Muscle of leg (tissue), 11 donors: ENCODE data around the gene MPP2. TPM values are rescaled to one million over a fixed set of nuclear protein-coding genes. Genes with fewer than 3 reads are reported as not detected.
"Not testable (repeated sequence)": the region's sequence is repeated elsewhere in the genome, so short reads cannot be mapped to it uniquely, and the experiment has no call there.

Source experiments
- DNase-seq: peaks from one replicate; pipeline ENCODE4 v3.0.0; 2013
- H3K27ac ChIP-seq: one replicate; pipeline ENCODE4 v1.5.1; 2013; ENCODE audit warnings: mild to moderate bottlenecking, low read length, control low read depth
- H3K27me3 ChIP-seq: one replicate; pipeline ENCODE4 v1.6.1; 2013; ENCODE audit warnings: low read length; ENCODE audit not compliant: control insufficient read depth, insufficient read depth
- H3K36me3 ChIP-seq: one replicate; pipeline ENCODE4 v1.6.1; 2013; ENCODE audit warnings: low read length; ENCODE audit not compliant: control insufficient read depth, insufficient read depth
- H3K4me1 ChIP-seq: one replicate; pipeline ENCODE4 v1.6.1; 2013; ENCODE audit warnings: low read length; ENCODE audit not compliant: control insufficient read depth, insufficient read depth
- H3K4me3 ChIP-seq: one replicate; pipeline ENCODE4 v1.5.1; 2013; ENCODE audit warnings: low read length, control low read depth
- H3K9me3 ChIP-seq: replicated peaks from 2 replicates; pipeline ENCODE4 v1.6.1; 2013; ENCODE audit warnings: low read depth, low read length; ENCODE audit not compliant: control insufficient read depth
- WGBS: methylation state at CpG from one replicate; pipeline ENCODE4 v1.1.5; 2013; ENCODE audit warnings: missing lambda C conversion rate; ENCODE audit not compliant: insufficient coverage; 5-methylcytosine and 5-hydroxymethylcytosine counted together
- polyA plus RNA-seq, 8 donors: library from polyadenylated mRNA; unstranded; fragments of 120-200 nt; gene quantifications; one replicate each; pipeline versions ENCODE4 v1.2.1 to v1.2.3, GENCODE V29; 2013; ENCODE audit warnings: inconsistent platforms in 1 of 8, low replicate concordance in 1 of 8; ENCODE audit not compliant: insufficient read length in 8 of 8, insufficient read depth in 1 of 8
- total RNA-seq: library from RNA; stranded (reverse); fragments of 120-200 nt; gene quantifications from one replicate; pipeline ENCODE4 v1.2.4, GENCODE V29; 2013

The MPP2 gene
- total and polyA plus RNA-seq, 9 donors = 1.5 to 5.6 (median 3.8) TPM

DNA sequence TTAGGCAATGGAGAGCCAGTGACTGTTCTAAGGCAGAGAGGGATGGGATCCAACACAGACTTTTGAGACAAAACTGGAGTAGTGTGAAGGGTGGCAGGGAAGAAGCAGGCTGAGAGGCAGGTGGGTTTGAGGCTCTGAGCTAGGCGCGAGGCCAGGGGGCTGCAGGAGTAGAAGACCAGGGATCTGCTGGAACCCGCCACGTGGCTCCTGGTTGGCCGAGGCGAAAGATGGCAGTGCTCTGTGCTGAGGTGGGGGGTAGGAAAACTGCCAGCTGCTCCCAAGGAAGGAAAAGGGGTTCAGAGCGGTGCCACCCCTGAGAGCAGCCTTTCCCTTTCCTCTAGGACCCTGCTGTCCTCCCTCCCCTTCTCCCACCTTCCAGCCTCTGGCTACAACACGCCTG is 54.8 kb downstream of the MPP2 start:
- no peaks in the 10 kb centered on the region for H3K36me3 ChIP-seq
- H3K27ac ChIP-seq = no peak overlapping the region
- DNase-seq = no peak
- WGBS = 74% methylated on average over 3 of the region's 8 CpGs
- H3K4me1 ChIP-seq = peaks cover 2% of the 10 kb centered on the region
- H3K9me3 ChIP-seq = no peaks in the 10 kb centered on the region
- H3K27me3 ChIP-seq = peaks cover 29% of the 10 kb centered on the region
- H3K4me3 ChIP-seq = no peak overlapping the region

DNA sequence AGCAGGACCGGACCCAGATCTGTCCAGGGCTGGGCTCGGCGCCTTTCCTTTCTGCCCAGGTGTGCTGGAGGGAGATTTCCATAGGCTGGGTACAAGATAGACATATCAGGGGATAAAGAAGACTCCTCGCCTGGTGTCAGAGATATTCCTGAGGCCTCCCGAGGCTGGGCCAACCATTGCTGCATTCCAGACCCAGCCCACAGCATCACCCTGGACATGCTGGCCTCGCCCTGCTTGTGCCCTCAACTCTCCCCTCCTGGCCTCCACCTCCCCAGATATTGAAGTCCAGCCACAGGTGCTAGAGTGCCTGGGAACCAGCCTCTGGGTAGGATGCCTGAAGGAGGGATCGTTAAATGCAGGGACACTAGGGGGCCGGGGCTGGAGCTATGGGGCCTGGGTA is 58.2 kb downstream of the MPP2 start:
- Histone ChIP-seq H3K4me1 (peaks cover 8% of the 10 kb centered on the region), H3K36me3 (no peaks in the 10 kb centered on the region), H3K27ac (no peak overlapping the region), H3K27me3 (peaks cover 13% of the 10 kb centered on the region), H3K9me3 (no peaks in the 10 kb centered on the region), H3K4me3 (no peak overlapping the region)
- DNase-seq = no peak
- WGBS = 91% methylated on average over 5 of the region's 8 CpGs

DNA sequence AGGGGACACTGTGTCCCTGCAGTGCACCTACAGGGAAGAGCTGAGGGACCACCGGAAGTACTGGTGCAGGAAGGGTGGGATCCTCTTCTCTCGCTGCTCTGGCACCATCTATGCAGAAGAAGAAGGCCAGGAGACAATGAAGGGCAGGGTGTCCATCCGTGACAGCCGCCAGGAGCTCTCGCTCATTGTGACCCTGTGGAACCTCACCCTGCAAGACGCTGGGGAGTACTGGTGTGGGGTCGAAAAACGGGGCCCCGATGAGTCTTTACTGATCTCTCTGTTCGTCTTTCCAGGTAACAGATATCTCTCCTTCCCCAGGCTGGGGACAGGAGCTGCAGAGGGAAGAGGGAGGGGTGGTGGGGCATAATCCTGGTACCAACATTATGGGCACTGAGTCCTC is 58.7 kb downstream of the MPP2 start:
- Histone ChIP-seq H3K36me3 (no peaks in the 10 kb centered on the region), H3K9me3 (no peaks in the 10 kb centered on the region), H3K4me3 (no peak overlapping the region), H3K27me3 (peaks cover 8% of the 10 kb centered on the region), H3K27ac (no peak overlapping the region), H3K4me1 (peaks cover 8% of the 10 kb centered on the region)
- DNase-seq = no peak
- 89% methylated on average over 6 of the region's 10 CpGs for WGBS

DNA sequence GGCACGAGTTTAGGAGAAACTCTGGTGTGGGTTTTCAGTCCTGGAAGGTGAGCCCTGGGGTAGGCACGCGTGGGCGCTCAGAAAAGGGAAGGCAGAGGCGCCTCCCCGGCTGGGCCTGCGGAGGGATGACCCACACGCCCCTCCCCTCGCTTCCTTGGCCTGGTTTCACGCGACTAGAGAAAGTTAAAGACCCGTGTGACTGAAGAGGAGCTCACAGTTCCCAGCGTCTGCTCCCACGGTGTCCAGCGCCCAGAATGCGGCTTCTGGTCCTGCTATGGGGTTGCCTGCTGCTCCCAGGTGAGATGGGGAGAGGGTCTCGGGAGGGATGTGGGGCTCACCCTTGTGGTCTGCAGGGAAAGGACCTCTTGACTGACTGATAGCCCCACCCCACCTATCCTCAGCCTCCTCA is 60.4 kb downstream of the MPP2 start, which contains the start of gene CD300LG:
CD300LG (plus strand) TSS at position 214 of the 409 bp plus-strand sequence; CDS start at position 255, 41 bp downstream.
- 16% methylated on average over 10 of the region's 17 CpGs for WGBS
- Histone ChIP-seq H3K27ac (no peak within 1 kb of the TSS), H3K4me1 (peaks cover 10% of the 10 kb centered on the region), H3K4me3 (no peak within 1 kb of the TSS), H3K9me3 (no peaks in the 10 kb centered on the region), H3K27me3 (peaks cover 4% of the 10 kb centered on the region), H3K36me3 (no peaks in the 10 kb centered on the region)
- peak; percentile 49 for DNase-seq

DNA sequence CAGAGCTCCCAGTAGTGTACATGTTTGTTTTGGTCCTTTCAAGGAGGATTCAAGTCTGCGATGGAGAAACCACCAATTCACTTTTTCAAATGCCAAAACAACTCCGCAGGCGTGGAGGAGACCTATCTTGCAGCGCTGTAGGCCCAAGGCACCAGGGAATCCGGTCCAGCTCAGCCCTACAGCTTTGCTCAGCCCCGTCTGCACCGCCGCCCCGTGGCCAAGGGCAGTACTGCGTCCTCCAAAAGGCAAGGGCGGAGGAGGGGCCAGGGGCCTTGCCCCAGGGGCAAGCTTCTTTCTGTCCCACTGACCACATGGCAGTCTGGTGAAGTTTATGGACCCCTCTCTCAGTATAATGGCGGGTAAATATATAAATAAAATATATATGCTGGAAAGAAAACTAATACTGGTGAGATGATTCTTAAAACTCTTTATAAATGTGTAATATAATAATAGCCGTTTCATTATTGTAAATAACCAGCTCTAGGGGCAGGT is 61.1 kb downstream of the MPP2 start:
- Histone ChIP-seq H3K4me1 (peaks cover 14% of the 10 kb centered on the region), H3K27me3 (peaks cover 2% of the 10 kb centered on the region), H3K4me3 (no peak overlapping the region), H3K27ac (no peak overlapping the region), H3K9me3 (no peaks in the 10 kb centered on the region), H3K36me3 (no peaks in the 10 kb centered on the region)
- DNase-seq = peak; percentile 74
- WGBS = 2% methylated on average over 8 of the region's 13 CpGs

DNA sequence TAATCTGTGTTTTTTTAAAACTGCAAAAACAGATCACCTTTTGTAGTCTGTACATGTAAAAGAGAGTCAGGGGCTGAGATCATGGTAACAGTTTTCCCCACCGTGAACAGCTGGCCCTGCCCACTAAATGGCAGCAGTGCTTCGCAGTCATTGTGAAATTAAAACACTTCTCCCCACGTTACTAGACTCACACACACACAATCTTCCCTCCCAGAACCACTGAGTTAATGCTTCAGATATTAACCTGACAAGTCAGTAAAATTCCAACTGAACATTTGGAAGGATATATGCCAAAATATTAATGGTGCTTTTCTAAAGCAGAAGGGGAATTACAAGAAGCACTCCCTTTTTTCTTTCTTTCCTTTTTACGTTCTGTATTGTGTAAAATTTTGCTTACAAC is 61.6 kb downstream of the MPP2 start:
- H3K4me1 ChIP-seq = peaks cover 14% of the 10 kb centered on the region
- H3K36me3 ChIP-seq = no peaks in the 10 kb centered on the region

DNA sequence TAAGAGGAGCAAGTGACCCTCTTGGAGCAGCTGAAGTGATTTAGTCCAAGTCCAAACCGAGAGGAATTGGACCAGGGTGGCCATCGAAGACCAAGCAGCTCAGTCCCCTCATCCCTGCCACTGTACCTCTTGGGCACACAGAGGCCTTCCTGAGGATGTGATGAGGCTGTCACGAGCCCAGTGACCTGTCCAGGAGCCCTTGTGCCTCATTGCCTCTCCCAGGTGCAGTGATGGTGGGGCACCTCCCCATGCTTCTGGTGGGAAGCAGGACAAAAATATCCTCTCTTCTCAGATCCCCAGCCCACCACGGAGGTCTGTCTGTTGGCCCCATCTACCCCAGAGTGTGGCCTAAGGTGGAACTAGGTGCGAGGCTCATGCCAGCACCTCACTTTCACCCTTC is 63.1 kb downstream of the MPP2 start:
- no peaks in the 10 kb centered on the region for H3K36me3 ChIP-seq
- peaks cover 17% of the 10 kb centered on the region for H3K4me1 ChIP-seq
- no peak overlapping the region for H3K27ac ChIP-seq
- no peak for DNase-seq
- H3K9me3 ChIP-seq = no peaks in the 10 kb centered on the region
- H3K27me3 ChIP-seq = peaks cover 13% of the 10 kb centered on the region
- no peak overlapping the region for H3K4me3 ChIP-seq
- 67% methylated on average over 1 of the region's 5 CpGs for WGBS

More for the DNA sequence above, 61.6 kb downstream of the MPP2 start:
- no peak overlapping the region for H3K27ac ChIP-seq
- DNase-seq = no peak
- H3K4me3 ChIP-seq = no peak overlapping the region
- H3K9me3 ChIP-seq = no peaks in the 10 kb centered on the region
- no CpG with 5 or more reads among the region's 4 CpGs for WGBS
- peaks cover 5% of the 10 kb centered on the region for H3K27me3 ChIP-seq

DNA sequence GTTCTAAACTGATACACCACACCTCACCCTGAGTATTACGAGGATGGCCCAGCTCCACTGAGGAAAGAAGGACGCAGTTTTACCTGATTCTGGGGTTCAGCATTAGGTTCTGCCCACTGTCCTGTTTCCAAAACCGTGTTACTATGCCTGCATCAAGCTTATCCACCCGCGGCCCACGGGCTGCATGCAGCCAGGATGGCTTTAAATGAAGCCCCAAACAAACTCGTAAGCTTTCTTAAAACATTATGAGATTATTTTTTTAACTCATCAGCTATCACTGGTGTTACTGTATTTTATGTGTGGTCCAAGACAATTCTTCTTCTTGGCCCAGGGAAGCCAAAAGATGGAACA is 64.4 kb downstream of the MPP2 start:
- Histone ChIP-seq H3K27ac (no peak overlapping the region), H3K27me3 (peaks cover 13% of the 10 kb centered on the region), H3K4me1 (peaks cover 17% of the 10 kb centered on the region), H3K4me3 (no peak overlapping the region), H3K9me3 (no peaks in the 10 kb centered on the region), H3K36me3 (no peaks in the 10 kb centered on the region)
- DNase-seq = no peak
- WGBS = 61% methylated on average over 3 of the region's 7 CpGs

DNA sequence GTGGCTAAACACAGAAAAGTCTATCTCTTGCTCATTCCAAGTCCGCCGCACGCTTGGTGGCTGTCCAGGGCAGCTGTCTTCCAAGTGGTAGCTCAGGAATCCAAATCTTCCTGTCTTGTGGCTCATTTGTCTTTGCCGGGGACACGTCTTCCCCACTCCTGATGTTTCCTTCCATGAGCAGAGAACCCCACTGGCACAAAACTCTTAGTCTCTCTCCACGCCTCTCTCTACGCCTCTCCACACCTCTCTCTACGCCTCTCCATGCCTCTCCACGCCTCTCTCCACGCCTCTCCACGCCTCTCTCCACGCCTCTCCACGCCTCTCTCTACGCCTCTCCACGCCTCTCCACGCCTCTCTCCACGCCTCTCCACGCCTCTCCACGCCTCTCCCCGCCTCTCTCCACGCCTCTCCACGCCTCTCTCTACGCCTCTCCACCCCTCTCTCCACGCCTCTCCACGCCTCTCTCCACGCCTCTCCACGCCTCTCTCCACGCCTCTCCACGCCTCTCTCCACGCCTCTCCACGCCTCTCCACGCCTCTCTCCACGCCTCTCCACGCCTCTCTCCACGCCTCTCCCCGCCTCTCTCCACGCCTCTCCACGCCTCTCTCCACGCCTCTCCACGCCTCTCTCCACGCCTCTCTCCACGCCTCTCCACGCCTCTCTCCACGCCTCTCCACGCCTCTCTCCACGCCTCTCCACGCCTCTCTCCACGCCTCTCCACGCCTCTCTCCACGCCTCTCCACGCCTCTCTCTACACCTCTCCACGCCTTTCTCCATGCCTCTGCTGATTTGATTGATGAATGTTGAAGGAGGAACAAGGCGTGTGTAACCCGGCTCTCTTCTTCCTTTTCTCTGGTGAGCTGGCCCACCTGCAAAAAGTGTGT is 65.0 kb downstream of the MPP2 start:
- H3K9me3 ChIP-seq, H3K36me3 ChIP-seq, H3K27ac ChIP-seq, H3K4me3 ChIP-seq: not testable (repeated sequence)
- DNase-seq = peak; percentile 70
- Histone ChIP-seq H3K27me3 (peaks cover 15% of the 10 kb centered on the region), H3K4me1 (peaks cover 17% of the 10 kb centered on the region)
- WGBS = 64% methylated on average over 20 of the region's 54 CpGs

DNA sequence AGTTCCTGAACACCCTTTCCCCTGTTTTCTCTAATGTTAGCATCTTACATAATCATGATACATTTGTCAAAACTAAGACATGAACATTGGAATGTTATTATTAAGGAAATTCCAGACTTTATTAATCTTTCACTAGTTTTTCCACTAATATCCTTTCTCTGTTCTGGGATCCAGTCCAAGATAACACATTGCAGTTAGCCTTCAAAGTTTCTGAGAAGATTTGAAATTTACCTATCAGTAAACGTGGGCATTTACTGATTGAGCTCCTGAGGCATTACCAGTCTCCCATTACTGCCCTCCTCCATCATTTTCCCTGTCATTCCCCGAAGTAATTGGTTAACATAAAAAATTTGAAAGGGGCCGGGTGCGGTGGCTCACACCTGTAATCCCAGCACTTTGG is 66.1 kb downstream of the MPP2 start:
- no peak for DNase-seq
- Histone ChIP-seq H3K27me3 (peaks cover 15% of the 10 kb centered on the region), H3K9me3 (no peaks in the 10 kb centered on the region), H3K36me3 (no peaks in the 10 kb centered on the region), H3K27ac (no peak overlapping the region), H3K4me3 (no peak overlapping the region), H3K4me1 (peaks cover 12% of the 10 kb centered on the region)
- 100% methylated on average over 1 of the region's 4 CpGs for WGBS
